Fibroblast of the aortic adventitia (primary cell): ENCODE results near the gene RPS19. TPM values are rescaled to one million over a fixed set of nuclear protein-coding genes. Genes with fewer than 3 reads are reported as not detected.
A peak's percentile ranks its signal among the peaks of the same experiment; 100 is the strongest.

Experiments
- DNase-seq: peaks from one replicate; pipeline ENCODE4 v3.0.0-alpha.2; 2010; ENCODE audit warnings: low read depth
- H3K4me3 ChIP-seq: 2 replicates; pipeline ENCODE4 v1.5.1; 2011; ENCODE audit warnings: low read depth, mild to moderate bottlenecking, control low read depth, low read length, moderate library complexity
- CTCF ChIP-seq: IDR thresholded peaks from 2 replicates; pipeline ENCODE4 v1.5.1; 2011; ENCODE audit warnings: mild to moderate bottlenecking, low read length, control low read depth, inconsistent platforms; ENCODE audit not compliant: insufficient read depth
- total RNA-seq: library from RNA; depleted of rRNA; stranded (reverse); fragments of >200 nt; gene quantifications from 2 replicates; pipeline ENCODE4 v1.2.3, GENCODE V29; 2012; ENCODE audit warnings: low replicate concordance

Gene RPS19
- total RNA-seq, 1 donor: 1,080 TPM

DNA sequence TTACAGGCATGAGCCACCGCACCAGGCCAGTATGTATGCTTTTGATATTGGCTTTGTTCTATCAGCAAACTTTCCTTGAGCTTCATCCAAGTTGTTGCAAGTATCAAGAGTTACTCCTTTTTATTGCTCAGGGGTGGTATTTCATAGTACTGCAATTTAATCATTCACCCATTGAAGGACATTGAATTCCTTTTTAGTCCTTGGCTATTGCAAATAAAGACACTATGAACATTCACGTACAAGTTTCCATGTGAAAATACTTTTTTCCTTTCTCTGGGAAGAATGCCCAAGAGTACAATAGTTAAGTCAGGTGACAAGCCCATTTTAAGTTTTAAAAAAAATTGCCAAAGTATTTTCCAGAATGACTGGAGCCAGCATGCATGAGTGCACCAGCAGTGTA is 43.3 kb upstream of the RPS19 start:
- TF ChIP-seq CTCF: no peak
- H3K4me3 ChIP-seq: no peak overlapping the region
- peak; percentile 54 for DNase-seq

DNA sequence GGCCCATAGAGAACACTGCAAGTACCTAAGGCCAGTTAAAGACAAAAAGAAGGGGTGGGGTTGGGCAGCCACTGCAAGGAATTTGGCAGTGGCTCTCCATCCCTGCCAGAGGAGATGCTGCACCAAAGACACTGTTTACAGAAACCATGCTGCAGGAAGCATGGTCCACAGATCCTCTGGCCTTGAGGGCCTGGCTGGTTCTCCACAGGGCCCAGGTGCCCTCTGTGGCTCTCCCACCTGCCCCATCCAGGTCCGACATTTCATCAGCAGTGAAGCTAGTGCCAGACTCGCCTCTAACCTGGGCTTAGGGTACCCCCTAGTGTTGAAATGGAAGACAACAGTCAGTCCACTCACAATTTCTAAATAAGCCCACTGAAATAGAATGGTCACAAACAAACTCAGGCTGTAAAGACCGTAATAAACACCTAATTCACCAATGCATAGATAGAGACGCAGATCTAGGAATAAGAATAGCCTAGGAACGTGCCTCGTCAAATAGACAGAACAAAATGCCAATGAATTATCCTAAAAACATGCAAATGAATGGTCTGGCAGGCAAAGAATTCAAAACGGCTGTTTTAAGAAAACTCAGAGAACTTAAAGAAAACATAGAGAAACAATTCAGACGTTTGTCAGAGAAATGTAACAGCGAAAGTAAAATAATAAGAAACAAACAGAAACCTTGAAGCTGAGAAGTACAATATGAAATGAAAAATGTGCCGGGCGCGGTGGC is 38.9 kb upstream of the RPS19 start:
- peak; percentile 50 for TF ChIP-seq CTCF
- no peak overlapping the region for H3K4me3 ChIP-seq
- DNase-seq: peak; percentile 26

DNA sequence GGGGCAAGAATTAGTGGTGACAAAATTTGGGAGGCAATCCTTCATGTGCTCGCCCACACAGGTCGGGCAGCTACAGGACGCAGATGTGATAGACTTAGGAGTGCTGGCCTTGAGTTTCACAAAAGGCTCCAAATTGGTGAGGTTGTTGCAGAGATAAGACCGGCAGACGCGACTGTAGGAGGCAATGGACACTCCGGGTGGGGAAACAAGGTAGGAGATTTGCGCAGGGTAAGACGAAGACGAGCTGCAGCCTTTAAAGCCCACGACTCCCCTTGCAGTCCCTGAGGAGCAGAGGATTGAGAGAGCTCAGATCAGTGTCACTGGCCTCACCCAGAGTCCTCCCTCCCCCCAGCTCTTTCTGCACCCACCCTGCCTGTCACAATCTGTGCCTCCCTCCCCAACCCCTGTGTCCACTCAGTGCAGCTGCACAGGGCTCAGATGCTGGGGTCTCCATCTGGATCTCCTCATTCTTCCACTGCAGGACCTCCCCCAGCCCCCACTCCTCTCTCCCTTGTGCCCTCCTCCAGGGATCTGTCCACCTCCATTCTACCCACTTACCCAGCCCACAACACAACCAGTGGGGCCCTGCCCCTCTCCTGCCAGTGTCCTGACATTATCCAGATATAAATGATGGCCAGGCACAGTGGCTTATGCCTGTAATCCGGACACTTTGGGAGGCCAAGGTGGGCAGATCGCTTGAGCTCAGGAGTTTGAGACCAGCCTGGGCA is 21.9 kb upstream of the RPS19 start:
- H3K4me3 ChIP-seq: no peak overlapping the region
- TF ChIP-seq CTCF: no peak
- DNase-seq: no peak

DNA sequence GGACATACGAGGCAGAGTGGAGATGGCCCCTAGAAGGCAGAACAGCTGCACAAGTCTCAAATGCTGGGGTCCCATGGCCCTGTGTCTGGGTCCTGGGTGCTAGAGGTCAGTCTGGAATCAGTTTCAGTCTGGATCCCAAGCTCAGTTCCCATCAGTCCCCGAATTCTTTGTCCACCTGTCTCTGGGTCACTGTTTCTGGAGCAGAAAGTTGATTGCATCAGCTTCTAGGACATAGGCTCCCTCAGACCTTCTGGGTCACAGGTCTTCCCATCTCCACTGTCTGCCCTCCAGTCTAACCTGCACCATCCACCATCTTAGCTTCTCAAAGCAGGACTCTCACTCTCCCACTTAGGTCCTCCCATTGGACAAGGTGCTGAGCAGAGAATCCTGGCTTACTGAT is 20.8 kb upstream of the RPS19 start:
- no peak for DNase-seq
- no peak for TF ChIP-seq CTCF
- no peak overlapping the region for H3K4me3 ChIP-seq

DNA sequence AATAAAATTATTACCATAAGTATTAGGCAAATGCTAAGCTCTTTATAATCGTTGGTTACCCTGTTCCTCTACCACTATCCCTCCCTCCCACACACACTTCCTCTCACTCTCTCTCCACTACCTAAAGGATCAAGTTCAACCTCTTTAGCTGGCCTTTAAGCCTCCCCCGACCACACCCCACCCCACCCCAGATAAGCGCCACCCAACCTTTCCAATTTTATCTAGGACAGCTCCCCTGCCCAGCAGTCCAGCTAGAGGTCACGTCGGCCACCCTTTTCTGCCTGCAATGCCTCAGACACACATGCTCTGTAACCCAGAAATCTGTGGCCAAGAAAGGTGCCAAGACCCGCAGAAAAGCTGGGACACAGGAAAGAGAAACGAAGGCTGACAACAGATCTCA is 16.7 kb upstream of the RPS19 start:
- DNase-seq: no peak
- no peak overlapping the region for H3K4me3 ChIP-seq
- no peak for TF ChIP-seq CTCF

DNA sequence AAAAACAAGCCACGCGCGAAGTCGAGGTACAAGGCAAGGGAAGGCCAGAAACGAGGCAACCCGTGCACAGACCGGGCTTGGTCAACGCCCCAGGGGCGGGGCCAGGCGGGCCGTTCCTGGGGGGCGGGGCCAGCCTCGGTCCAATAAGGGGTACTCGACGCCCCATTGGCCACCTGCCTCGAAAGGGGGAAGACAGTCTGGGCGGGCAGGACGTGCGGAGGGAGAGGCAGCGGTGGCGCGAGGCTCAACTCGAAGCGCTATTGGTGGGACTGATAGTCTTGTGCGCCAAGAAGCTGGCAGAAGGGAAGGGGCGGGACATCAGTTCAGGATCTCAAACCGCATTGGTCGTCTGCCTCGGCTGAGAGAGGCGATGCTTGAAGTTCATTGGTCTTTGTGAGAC is 15.5 kb upstream of the RPS19 start, which contains the start of gene LYPD4:
LYPD4 (minus strand) TSS at position 83 of the 400 bp plus-strand sequence. CDS start 5,398 bp downstream, outside the sequence.
- no peak within 1 kb of the TSS for H3K4me3 ChIP-seq
- no peak for DNase-seq
- no peak for TF ChIP-seq CTCF

DNA sequence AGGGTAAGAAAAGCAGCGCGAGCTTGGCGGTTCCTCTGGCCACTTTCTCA is 15.2 kb upstream of the RPS19 start, which contains the start of gene DMRTC2:
DMRTC2 (plus strand) TSS at position 42 of the 50 bp plus-strand sequence. CDS start 2,387 bp downstream, outside the sequence.
- no peak within 1 kb of the TSS for H3K4me3 ChIP-seq
- no peak for TF ChIP-seq CTCF
- DNase-seq: no peak
